WERI-Rb-1 (cell line): Measurements from ENCODE around the gene POU6F2.

Source experiments
- DNase-seq: peaks from one replicate; pipeline ENCODE4 v3.0.0-alpha.2; 2020
- H3K27ac ChIP-seq: fragments of 250-450 bp; sonication (Bioruptor Pico); 2 replicates; pipeline ENCODE4 v1.5.1; 2020; ENCODE audit warnings: mild to moderate bottlenecking, moderate library complexity
- H3K27me3 ChIP-seq: fragments of 250-450 bp; sonication (Bioruptor Pico); 2 replicates; pipeline ENCODE4 v1.5.1; 2021; ENCODE audit warnings: mild to moderate bottlenecking, low read depth, moderate library complexity; ENCODE audit not compliant: insufficient read depth, severe bottlenecking
- H3K36me3 ChIP-seq: fragments of 250-450 bp; sonication (Bioruptor Pico); 2 replicates; pipeline ENCODE4 v1.5.1; 2020; ENCODE audit warnings: mild to moderate bottlenecking, moderate library complexity
- H3K4me3 ChIP-seq: 2 replicates; pipeline ENCODE4 v1.5.1; 2011; ENCODE audit warnings: low read depth, mild to moderate bottlenecking, control low read depth, low read length
- H3K9me3 ChIP-seq: fragments of 250-450 bp; sonication (Bioruptor Pico); 2 replicates; pipeline ENCODE4 v1.5.1; 2021; ENCODE audit warnings: mild to moderate bottlenecking, moderate library complexity; ENCODE audit not compliant: severe bottlenecking
- CTCF ChIP-seq: IDR thresholded peaks from 2 replicates; pipeline ENCODE4 v1.5.1; 2011; ENCODE audit warnings: low read depth, mild to moderate bottlenecking, control low read depth, inconsistent platforms, low read length

POU6F2 gene

GRCh38 chr7:39233851-39234529 is 256.3 kb downstream of the POU6F2 start:
- Histone ChIP-seq H3K4me3 (no peak overlapping the region), H3K9me3 (no peaks in the 10 kb centered on the region), H3K36me3 (no peaks in the 10 kb centered on the region), H3K27me3 (no peaks in the 10 kb centered on the region), H3K27ac (no peak overlapping the region)
- no peak for DNase-seq
- TF ChIP-seq CTCF = no peak

- H3K4me3 ChIP-seq = no peak overlapping the region
- no peaks in the 10 kb centered on the region for H3K36me3 ChIP-seq
- H3K27me3 ChIP-seq = no peaks in the 10 kb centered on the region
- no peak for TF ChIP-seq CTCF
- H3K9me3 ChIP-seq = no peaks in the 10 kb centered on the region
- DNase-seq = no peak
- H3K27ac ChIP-seq = no peak overlapping the region
Observed at GRCh38 chr7:39238234-39238869, 260.6 kb downstream of the POU6F2 start.

DNA sequence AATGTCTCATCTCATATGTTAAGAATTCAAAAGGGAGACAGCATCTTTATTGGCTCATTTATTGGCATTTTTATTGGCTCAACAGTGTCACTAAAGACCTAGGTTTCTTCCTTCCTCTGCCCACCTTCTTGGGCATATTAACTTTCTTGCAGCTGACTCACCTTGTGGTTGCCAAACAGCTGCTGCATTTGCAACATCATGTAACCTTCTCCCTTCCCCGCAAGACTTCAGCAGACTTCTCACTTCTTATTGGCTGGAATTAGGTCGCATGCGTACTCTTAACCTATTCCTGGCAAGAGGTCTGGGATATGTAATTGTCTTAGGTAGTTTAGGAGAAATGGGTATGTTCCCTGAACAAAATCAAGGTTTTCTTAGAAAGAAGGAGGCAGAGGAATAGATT is 263.2 kb downstream of the POU6F2 start:
- no peak for DNase-seq
- no peaks in the 10 kb centered on the region for H3K9me3 ChIP-seq
- H3K27ac ChIP-seq = no peak overlapping the region
- H3K36me3 ChIP-seq = no peaks in the 10 kb centered on the region
- no peak overlapping the region for H3K4me3 ChIP-seq
- no peak for TF ChIP-seq CTCF
- no peaks in the 10 kb centered on the region for H3K27me3 ChIP-seq

GRCh38 chr7:39247576-39247975 is 269.9 kb downstream of the POU6F2 start:
- Histone ChIP-seq H3K36me3 (no peaks in the 10 kb centered on the region), H3K27me3 (no peaks in the 10 kb centered on the region), H3K9me3 (no peaks in the 10 kb centered on the region), H3K27ac (no peak overlapping the region), H3K4me3 (no peak overlapping the region)
- no peak for DNase-seq
- no peak for TF ChIP-seq CTCF

DNA sequence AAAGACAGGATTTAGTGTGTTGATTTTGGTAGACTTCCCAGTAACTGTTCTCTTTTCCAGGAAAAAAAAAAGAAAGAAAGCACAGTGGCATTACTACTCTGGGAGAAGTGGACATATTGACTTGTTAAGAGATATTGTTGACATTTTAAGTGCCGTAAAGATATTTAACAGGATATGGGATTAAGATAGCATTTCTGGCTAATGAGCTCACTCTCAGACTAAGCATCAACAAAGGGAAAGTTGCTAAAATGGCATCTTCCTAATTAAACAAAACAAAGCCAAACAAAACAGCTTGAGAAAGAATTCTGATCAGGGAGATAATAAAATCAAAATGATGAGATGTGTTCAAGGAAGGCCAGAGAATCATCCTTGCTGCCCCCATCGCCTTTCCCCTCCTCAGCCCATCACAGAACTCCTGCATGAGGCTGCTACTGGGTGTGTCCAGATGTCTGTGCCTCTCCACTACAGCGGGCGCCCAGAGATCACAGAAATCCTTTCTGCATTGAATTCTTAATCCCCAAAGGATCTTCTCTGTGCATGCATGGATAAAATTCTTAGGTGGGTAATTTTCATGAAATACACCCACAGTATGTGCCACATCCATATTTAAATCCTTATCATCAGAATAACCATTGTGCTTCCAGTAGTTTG is 270.5 kb downstream of the POU6F2 start:
- no peaks in the 10 kb centered on the region for H3K27me3 ChIP-seq
- H3K36me3 ChIP-seq = no peaks in the 10 kb centered on the region
- no peak overlapping the region for H3K27ac ChIP-seq

More for the DNA sequence above, 270.5 kb downstream of the POU6F2 start:
- no peak for TF ChIP-seq CTCF
- H3K9me3 ChIP-seq = no peaks in the 10 kb centered on the region
- no peak overlapping the region for H3K4me3 ChIP-seq
- DNase-seq = peak; percentile 74
